Hepatic stellate cell (primary cell): Measurements from ENCODE around the gene PACRG.

Experiments used
- DNase-seq: peaks from one replicate; pipeline ENCODE4 v3.0.0; 2011; ENCODE audit warnings: low spot score

PACRG gene

DNA sequence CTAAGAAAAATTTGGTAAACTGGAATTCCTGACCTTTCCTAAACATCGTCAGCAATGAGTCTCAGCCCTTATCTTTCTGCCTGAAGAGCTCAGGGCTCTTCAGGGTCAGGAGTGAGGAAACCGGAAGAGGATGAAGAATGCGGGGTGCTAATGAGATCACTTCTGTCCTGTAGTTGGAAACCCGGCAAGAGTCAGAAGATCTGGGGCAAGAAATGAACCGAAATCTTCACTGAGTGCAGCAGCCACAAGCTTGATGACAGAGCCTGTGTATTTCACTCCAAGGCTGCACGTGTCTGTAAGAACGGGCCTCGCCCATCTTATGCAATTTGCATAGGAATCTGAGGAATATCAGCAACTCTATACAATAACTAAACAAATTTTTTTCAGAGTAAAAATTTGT lies 626.3 kb downstream of the PACRG start:
- DNase-seq: no peak

DNA sequence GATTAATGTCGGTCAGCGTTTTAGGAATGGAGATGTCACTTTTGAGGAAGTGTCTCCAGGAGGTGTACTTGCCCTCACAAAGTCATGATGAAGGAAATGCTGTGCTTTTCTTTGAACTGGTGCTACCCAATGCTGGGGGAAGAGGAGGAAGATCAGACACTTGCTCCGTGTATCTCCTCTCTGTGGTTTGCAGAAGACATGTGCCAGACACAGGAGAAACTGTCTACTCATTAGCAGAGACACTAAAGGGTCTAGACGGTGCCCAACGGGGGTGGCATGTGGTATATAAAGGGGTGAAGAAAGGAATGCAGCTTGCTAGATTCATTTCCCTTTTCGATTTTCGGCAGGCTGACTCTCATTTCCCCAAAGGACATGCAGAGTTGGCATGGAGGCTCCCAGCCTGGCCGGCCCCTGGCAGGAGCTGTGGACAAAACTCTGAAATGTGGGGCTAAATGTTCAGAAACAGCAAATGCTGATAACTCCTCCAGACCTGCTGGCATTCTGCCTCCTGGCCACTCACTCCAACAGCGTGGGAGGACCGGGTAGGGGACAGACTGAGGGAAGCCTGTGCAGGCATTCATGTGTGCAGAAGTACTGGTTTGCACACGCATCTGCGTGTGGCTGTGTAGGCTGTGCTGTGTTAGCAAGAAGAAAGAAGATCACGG lies 627.1 kb downstream of the PACRG start:
- DNase-seq: no peak

DNA sequence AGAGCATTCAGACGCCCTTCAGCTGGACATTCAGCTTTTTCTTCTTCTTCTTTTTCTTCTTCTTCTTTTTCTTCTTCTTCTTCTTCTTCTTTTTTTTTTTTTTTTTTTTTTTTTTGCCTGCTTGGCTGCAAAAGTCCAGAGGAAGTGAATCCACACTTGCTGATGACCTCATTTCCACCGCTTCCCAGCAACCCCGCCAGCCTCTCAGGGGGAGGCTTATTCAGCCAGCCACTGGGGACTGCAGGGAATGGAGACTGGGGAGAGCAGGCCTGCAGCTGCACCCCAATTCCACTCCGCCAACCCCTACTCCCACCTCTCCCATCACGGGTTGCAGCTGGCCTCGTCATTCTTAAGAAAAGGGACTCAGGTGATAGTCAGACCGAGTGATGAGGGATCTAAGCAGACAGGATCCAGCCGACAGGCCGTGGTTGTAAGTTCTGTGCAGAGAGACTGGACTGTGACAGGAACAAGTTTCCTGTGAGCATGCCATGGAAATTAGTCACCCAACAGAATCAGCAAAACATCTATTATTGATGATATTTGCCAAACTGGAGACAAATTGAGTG lies 627.7 kb downstream of the PACRG start:
- DNase-seq: peak; percentile 73

DNA sequence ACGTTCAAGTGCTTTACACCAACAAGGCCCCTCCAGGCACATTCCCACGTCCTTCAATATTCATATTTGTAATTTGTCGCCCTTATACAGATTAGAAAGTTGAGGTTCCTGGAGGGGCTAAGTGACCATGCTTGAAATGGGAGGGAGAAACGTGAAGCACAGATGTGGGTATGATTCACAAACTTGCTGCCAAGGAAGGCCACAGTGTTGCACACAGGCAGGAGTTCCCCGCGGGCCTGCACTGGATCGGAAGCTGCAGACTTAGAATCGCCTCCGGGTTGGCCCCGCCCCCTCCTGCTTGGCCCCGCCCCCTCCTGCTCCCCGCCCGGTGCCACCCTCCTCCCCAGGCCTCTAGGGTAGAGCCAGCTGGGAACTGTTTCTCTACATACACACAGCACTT lies 628.5 kb downstream of the PACRG start:
- DNase-seq: no peak

DNA sequence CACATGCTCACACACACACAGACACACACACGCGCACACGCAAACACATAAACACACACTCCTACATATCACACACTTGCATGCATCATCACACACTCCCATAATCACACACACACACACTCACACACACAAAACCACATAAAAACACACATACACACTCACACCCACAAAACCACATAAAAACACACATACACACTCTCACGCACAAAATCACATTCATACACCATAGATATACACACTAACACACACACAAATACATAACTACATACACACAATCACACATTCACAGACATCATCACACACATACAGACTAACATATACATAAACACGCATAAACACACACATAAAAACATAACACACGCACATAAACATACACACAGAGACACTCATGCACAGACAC lies 629.0 kb downstream of the PACRG start:
- no peak for DNase-seq

DNA sequence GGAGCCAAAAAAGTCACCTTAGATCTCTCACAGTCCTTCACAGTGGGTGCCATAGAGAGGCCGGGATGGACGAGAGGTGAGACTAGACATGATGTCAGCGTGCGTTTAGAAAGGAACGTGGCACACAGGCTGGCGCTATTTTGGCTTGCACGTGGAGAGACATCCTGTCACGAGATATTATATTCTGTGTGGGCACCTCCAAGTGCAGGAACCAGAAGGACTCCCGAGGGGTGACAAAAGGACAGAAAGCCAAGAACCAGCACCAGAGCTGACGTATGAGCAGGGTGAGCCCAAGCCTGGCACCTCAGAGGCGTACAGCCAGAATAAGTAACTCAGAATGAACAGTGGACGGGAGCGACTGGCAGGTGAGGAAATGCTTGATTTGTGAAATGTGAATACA lies 636.9 kb downstream of the PACRG start:
- no peak for DNase-seq
